Dedifferentiated amniotic fluid mesenchymal stem cell (primary cell): Measurements from ENCODE around the gene ACSM2B.
"Not testable (repeated sequence)": the region's sequence is repeated elsewhere in the genome, so short reads cannot be mapped to it uniquely, and the experiment has no call there.

ENCODE experiments used
- DNase-seq: peaks from one replicate; pipeline ENCODE4 v3.0.0-alpha.2; 2016; ENCODE audit errors: extremely low spot score

ACSM2B gene

DNA sequence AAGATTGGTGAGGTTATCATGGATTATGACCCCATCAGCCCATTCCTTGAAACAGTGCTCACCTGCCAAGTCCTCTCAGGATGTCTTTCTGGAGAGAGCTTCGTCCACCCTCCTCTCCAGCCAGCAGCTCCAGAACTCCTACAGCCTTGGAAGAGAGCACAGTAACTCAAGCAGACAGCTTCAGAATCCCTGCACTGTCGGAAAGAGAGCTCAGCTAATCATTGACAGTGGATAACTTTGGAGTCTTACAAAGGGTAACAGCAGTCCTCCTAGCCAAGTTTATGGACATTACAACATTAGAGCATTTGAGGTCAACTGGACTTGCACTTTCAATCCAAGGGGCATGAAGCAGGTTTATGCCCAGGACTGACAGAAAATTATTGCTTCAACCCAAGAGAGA is at the start of gene ACSM2B:
TSS of gene ACSM2B (minus strand) at position 223 of the 400 bp plus-strand sequence. CDS start 11,522 bp downstream, outside the sequence.
- not testable (repeated sequence) for DNase-seq

DNA sequence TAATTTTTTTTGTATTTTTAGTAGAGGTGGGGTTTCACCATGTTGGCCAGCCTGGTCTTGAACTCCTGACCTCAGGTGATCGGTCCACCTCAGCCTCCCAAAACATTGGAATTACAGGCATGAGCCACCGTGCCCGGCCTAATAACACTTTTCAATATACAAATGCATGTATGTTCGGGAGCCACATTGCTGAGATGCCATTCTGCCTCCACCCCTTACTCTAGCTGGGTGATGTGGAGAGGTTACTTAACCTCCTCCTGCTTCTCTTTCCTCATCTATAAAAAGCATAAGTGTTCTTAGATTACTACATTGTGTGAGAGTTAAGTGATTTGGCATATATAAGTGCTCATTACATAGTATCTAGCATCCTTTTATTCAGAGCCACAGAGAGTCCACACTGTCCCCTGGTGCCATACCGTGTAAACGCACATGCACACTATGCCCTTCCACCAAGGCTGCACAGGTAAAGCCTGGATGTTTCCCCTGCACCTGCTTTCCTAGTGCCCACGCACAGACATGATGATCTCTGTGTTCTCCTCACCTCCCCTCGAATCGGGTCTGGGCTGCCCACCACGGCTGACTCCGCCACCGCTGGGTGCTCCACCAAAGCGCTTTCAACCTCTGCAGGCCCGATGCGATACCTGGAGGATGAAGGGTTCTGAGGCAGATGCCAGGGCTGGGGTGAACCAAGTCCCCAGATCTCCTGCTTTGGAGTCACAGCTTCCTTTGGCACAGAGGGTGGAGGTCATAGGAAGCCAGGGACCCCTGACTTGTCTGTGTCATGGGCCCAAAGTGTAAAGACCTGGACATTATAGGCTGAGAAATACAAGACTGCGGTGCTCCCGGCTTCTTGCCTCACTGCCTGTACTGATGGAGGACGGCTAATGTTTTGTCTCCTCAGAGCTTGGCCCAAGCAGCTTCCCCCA is 49.0 kb upstream of the ACSM2B start:
- no peak for DNase-seq

DNA sequence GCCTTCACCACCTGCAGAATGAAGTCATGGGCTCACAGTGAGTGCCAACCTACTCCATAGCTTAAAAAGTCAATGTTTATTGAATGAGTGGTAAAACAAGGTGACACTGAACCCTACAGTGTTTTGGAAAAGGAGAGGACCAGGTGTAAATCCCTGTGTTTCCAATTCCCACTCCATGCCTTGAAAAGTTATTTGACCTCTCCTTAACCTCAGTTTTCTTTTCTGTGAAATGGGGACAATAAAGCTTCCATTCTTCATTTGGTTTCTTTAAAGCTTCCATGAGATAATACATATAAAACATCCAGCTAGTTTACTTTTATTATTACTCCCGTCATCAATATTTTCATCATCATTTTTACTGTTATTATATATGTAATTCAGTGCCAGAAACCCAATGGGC is 48.0 kb upstream of the ACSM2B start:
- no peak for DNase-seq

DNA sequence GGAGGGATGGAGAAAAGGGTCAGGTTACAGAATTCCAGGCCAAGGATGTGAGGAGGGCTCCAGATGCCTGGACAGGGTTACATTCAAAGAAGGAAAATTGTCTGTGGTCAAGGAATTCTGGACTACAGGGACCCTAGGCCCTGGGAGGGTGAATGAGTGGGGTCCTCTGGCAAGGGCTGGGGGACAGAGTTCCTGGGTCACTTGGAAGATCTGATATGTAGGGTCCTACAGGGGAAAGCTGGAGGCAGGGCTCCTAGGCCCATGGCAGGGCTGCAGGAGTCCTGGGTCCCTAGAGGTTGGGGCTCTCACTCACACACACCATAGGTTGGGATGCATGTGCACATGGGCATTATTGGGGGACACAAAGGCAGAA is 46.3 kb upstream of the ACSM2B start:
- DNase-seq: no peak

DNA sequence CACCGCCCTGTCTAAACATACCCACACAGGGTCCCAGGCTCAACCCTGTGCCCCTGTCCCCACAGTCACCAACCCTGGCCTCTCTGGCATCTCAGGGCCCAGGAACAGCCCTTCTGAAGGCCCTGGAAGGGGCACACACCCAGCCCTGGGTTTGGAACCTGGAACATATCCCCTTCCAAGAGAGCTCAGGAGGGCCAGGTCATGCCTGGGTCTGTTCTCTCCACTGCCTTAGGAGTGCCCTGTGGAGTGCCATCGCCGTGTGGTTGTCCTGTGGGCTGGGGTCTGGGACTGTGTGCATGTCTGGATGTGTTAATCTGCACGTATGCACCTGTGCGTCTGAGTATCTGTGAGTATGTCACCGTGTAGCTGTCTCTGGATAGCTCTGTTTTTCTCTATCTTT is 45.2 kb upstream of the ACSM2B start:
- no peak for DNase-seq

DNA sequence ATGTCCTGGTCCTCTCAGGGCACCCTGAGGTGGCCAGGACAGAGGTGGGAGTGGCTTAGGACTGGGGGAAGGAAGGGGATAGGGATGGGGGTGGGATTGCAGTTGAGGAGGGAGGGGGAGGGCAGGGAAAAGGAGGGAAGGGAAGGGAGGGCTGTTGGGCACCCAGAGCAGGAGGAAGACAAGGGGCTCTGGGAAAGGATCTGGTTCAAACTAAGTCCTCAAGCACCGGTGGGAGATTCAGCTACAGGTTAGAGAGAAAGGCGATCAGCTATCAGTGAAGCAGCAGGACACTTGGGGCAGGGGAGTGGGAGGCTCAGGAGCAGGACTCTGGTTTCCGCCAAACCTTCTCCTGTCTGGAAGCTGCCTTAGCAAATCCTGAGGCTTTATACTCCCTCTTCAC is 44.6 kb upstream of the ACSM2B start:
- DNase-seq: no peak

GRCh38 chr16:20620003-20620402 is 43.8 kb upstream of the ACSM2B start:
- DNase-seq: no peak

DNA sequence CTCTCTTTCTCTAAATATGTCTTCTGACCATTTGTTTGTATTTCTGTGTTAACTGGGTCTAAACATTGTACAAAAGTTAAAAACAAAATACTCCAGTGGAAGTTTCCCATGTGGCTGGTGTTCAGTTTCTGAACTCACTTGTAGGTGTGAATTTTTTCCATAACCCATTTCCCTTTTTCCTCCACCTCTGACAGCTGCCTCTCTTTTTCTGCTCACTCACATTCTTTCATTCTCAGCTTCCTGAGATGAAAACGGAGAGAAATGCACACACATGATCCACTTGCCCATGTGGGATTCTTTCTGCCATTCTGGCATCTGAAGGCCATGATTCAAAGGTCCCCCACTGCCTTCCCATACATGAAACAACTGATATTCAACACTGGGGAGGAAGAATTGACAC is 41.1 kb upstream of the ACSM2B start:
- no peak for DNase-seq

DNA sequence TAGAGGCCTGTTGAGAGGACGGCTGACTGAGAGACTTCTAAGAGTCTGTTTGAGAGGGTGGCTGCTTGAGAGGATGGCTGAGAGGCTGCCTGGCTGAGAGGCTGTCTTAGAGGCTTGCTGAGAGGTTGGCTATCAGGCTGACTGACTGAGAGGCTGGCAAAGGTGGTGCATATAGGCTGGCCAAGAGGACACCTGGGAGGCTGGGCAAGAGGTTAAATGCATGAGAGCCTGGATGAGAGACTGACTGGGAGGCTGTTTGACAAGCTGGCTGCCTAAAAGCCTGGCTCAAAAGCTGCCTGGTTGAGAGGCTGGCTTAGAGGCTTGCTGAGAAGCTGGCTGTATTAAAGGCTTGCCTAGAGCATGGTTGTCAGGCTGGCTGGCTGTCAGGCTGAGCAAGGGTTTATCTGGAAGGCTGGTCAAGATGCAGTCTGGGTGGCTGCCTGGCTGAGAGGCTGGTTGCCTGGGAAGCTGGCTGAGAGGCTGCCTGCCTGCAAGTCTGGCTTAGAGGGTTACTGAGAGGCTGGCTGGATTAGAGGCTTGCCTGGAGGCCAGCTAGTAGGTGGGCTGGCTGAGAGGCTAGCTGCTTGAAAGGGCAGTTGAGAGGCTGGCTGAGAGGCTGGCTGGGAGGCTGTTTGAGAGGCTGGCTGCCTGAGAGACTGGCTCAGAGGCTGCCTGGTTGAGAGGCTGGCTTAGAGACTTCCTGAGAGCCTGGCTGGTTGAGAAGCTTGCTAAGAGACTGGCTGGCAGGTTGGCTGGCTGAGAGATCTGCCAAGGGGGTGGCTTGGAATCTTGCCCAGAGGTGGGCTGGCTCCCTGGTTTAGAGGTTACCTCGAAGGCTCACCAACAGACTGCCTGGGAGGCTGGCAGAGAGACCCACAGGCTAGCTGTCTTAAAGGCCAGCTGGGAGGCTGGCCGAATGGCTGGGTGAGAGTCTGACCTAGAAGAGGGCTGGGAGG is 38.3 kb upstream of the ACSM2B start:
- DNase-seq: no peak

GRCh38 chr16:20613481-20614185 is 37.5 kb upstream of the ACSM2B start:
- DNase-seq: no peak

- DNase-seq: no peak
Observed at GRCh38 chr16:20612551-20613480, 36.6 kb upstream of the ACSM2B start.

GRCh38 chr16:20611975-20612481 is 35.9 kb upstream of the ACSM2B start:
- DNase-seq: no peak

DNA sequence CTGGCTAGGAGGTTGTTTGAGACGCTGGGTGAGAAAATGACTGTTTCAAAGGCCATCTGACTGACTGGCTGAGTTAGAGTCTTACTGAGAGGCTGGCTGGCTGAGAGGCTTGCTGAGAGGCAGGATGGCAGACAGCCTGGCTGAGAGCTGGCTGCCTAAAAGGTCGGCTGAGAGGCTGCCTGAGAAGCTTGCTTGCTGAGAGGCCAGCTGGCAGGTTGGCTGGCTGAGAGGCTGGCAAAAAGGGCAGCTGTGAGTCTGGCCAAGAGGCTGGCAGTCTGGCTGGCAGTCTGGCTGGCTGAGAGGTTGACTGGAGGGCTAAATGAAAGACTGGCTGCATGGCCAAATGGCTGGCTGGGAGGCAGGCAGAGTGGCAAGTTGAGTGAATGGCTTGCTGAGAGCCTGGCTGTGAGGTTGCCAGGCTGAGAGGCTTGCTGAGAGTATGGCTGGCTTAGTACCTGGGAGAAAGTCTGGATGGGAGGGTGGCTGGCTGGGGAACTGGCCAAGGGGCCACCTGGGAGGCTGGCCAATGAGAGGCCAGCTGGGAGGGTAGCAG is 35.3 kb upstream of the ACSM2B start:
- no peak for DNase-seq

- no peak for DNase-seq
Observed at GRCh38 chr16:20610892-20611349, 34.8 kb upstream of the ACSM2B start.

- no peak for DNase-seq
Observed at GRCh38 chr16:20610211-20610891, 34.2 kb upstream of the ACSM2B start.

DNA sequence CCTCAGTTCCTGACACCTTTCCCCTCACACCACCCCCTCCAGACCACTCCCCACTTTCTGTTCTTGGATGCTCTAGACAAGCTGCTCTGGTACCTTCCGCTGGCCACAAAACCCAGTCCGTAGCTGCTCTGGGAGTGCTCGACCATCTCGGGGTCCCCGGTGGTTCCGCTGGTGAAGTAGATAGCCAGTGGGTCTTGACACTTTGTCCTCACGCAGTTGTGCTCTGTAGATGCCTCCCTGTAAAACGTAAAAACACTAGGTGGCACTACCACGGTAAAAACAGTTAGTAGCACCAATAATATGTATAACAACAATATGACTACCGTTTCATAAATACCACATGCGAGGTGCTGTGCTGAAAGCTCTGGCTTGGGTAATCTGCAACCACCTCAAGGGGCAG is 26.0 kb upstream of the ACSM2B start:
- DNase-seq: not testable (repeated sequence)

GRCh38 chr16:20599475-20599874 is 23.3 kb upstream of the ACSM2B start:
- not testable (repeated sequence) for DNase-seq

GRCh38 chr16:20598832-20599469 is 22.8 kb upstream of the ACSM2B start:
- no peak for DNase-seq

DNA sequence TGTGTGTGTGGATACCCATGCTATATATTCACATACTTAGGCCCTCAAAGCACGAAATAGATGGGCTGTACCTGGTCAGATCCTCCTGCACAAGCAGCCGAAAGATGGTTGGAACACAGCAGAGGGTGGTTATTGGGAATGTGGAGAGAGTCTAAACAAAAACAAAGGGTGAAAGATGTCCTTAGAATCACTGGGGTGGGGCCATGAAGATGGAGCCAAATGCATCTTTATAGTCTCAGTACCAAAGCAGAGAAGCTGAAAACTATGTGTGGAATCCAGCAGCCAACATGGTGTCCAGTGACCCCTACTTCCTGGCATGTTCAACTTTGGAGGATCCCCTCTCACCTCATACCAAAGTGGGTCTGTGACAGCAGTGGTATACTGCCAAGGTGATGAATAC is 19.5 kb upstream of the ACSM2B start:
- DNase-seq: not testable (repeated sequence)
